Gastroesophageal sphincter (tissue), 3 donors: ENCODE data around the gene GRIP1.

Experiments used
- CTCF ChIP-seq, 4 experiments: fragments of 200-600 bp in 2 of 4; fragments of 450-650 bp in 2 of 4; sonication (generic) in 1 of 4; IDR thresholded peaks; one replicate each; pipeline ENCODE4 v1.5.1; 2017 to 2019; ENCODE audit warnings: antibody characterized with exemption in 4 of 4, mild to moderate bottlenecking in 2 of 4, moderate library complexity in 2 of 4
- EP300 ChIP-seq: sonication (generic); formaldehyde crosslinking; IDR thresholded peaks from one replicate; pipeline ENCODE4 v1.6.1; 2017; ENCODE audit warnings: antibody characterized with exemption, mild to moderate bottlenecking

GRCh38 chr12:66549050-66549389, 129.9 kb downstream of the GRIP1 start:
- no peak for TF ChIP-seq EP300
- TF ChIP-seq CTCF (IDR thresholded peaks at IDR 0.05) = no peak
